Trophoblast cell (in vitro differentiated cells and primary cell): ENCODE measurements around the gene RAB11FIP4.

Experiments used
- DNase-seq, 2 donors: peaks; one replicate each; pipeline ENCODE4 v3.0.0-alpha.2; 2016
- H2AFZ ChIP-seq: 2 replicates; pipeline ENCODE4 v1.6.1; 2013; ENCODE audit warnings: low read length, moderate library complexity, mild to moderate bottlenecking; ENCODE audit not compliant: insufficient read depth, poor library complexity
- H2AK5ac ChIP-seq: 2 replicates; pipeline ENCODE4 v1.6.1; 2013; ENCODE audit warnings: mild to moderate bottlenecking, low read length
- H2BK120ac ChIP-seq: 2 replicates; pipeline ENCODE4 v1.6.1; 2013; ENCODE audit warnings: low read length, mild to moderate bottlenecking, moderate library complexity; ENCODE audit not compliant: insufficient read depth, poor library complexity
- H2BK12ac ChIP-seq: 2 replicates; pipeline ENCODE4 v1.6.1; 2013; ENCODE audit warnings: mild to moderate bottlenecking, low read length, moderate library complexity
- H2BK5ac ChIP-seq: 2 replicates; pipeline ENCODE4 v1.6.1; 2013; ENCODE audit warnings: low read length, low read depth, moderate library complexity, mild to moderate bottlenecking; ENCODE audit not compliant: poor library complexity
- H3K14ac ChIP-seq: 2 replicates; pipeline ENCODE4 v1.6.1; 2013; ENCODE audit warnings: mild to moderate bottlenecking, low read length
- H3K18ac ChIP-seq: 2 replicates; pipeline ENCODE4 v1.6.1; 2013; ENCODE audit warnings: mild to moderate bottlenecking, low read length
- H3K23ac ChIP-seq: 2 replicates; pipeline ENCODE4 v1.6.1; 2013; ENCODE audit warnings: low read length
- H3K27ac ChIP-seq: 2 replicates; pipeline ENCODE4 v1.5.1; 2013; ENCODE audit warnings: low read depth, mild to moderate bottlenecking, inconsistent platforms, low read length, moderate library complexity
- H3K27me3 ChIP-seq: 2 replicates; pipeline ENCODE4 v1.6.1; 2013; ENCODE audit warnings: inconsistent platforms, mild to moderate bottlenecking, low read length, moderate library complexity; ENCODE audit not compliant: insufficient read depth
- H3K36me3 ChIP-seq, 2 experiments: 1 replicate in 1 of 2; 2 replicates in 1 of 2; pipeline ENCODE4 v1.6.1; 2013; ENCODE audit warnings: low read length in 2 of 2, mild to moderate bottlenecking in 2 of 2, moderate library complexity in 1 of 2; ENCODE audit not compliant: insufficient read depth in 2 of 2, control insufficient read depth in 1 of 2
- H3K4ac ChIP-seq: 2 replicates; pipeline ENCODE4 v1.6.1; 2013; ENCODE audit warnings: low read depth, mild to moderate bottlenecking, low read length, moderate library complexity
- H3K4me1 ChIP-seq, 2 experiments: 1 replicate in 1 of 2; 2 replicates in 1 of 2; pipeline ENCODE4 v1.6.1; 2013; ENCODE audit warnings: low read length in 2 of 2, mild to moderate bottlenecking in 2 of 2, moderate library complexity in 1 of 2; ENCODE audit not compliant: insufficient read depth in 2 of 2, control insufficient read depth in 1 of 2
- H3K4me2 ChIP-seq: 2 replicates; pipeline ENCODE4 v1.6.1; 2013; ENCODE audit warnings: inconsistent platforms, mild to moderate bottlenecking, low read length, moderate library complexity
- H3K4me3 ChIP-seq: 2 replicates; pipeline ENCODE4 v1.5.1; 2013; ENCODE audit warnings: mild to moderate bottlenecking, low read depth, low read length, inconsistent platforms
- H3K79me1 ChIP-seq: one replicate; pipeline ENCODE4 v1.6.1; 2013; ENCODE audit warnings: low read length
- H3K79me2 ChIP-seq: 2 replicates; pipeline ENCODE4 v1.6.1; 2013; ENCODE audit warnings: low read length, mild to moderate bottlenecking; ENCODE audit not compliant: control insufficient read depth, insufficient read depth, poor library complexity
- H3K9ac ChIP-seq: 2 replicates; pipeline ENCODE4 v1.6.1; 2013; ENCODE audit warnings: mild to moderate bottlenecking, low read length
- H3K9me3 ChIP-seq: 2 replicates; pipeline ENCODE4 v1.6.1; 2013; ENCODE audit warnings: low read depth, mild to moderate bottlenecking, control low read depth, inconsistent platforms, low read length; ENCODE audit not compliant: insufficient read depth
- H4K12ac ChIP-seq: 2 replicates; pipeline ENCODE4 v1.6.1; 2013; ENCODE audit warnings: low read depth, mild to moderate bottlenecking, low read length, moderate library complexity
- H4K8ac ChIP-seq: 2 replicates; pipeline ENCODE4 v1.6.1; 2013; ENCODE audit warnings: low read depth, mild to moderate bottlenecking, low read length, moderate library complexity
- H4K91ac ChIP-seq: one replicate; pipeline ENCODE4 v1.6.1; 2013; ENCODE audit warnings: low read depth, mild to moderate bottlenecking, low read length, moderate library complexity
- WGBS: extraction: QIAGEN DNeasy Blood & Tissue Kit; methylation state at CpG from one replicate; pipeline ENCODE4 v1.1.7; 2013; ENCODE audit warnings: missing lambda C conversion rate; ENCODE audit not compliant: insufficient read length, insufficient coverage; ENCODE audit errors: extremely low coverage; 5-methylcytosine and 5-hydroxymethylcytosine counted together

RAB11FIP4 gene

DNA sequence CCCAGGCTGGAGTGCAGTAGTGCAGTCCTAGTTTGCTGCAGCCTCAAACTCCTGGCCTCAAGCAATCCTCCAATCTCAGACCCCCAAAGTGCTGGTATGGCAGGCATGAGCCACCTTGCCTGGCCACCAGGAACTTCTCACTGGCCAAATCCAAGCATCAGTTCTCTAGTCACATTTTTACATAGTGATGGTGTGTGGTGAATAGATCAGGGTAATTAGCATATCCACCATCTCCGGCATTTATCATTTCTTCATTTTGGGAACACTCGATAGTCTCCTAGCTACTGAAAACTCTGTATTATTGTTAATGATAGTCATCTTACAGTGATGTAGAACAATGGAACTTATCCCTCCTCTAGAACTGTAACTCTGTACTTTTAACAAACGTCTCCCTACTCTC, 58.3 kb downstream of the RAB11FIP4 start:
- Histone ChIP-seq H2AFZ (no peak overlapping the region), H3K14ac (no peak overlapping the region), H3K9ac (no peak overlapping the region), H4K91ac (no peak overlapping the region), H3K18ac (no peak overlapping the region), H3K4me1 (peaks cover 16 to 18% of the 10 kb centered on the region in 2 experiments), H4K8ac (no peak overlapping the region), H2BK12ac (no peak overlapping the region), H3K79me1 (peaks cover 12% of the 10 kb centered on the region), H3K4me2 (no peak overlapping the region), H3K27me3 (no peaks in the 10 kb centered on the region), H3K23ac (no peak overlapping the region), H3K4me3 (no peak overlapping the region), H4K12ac (no peak overlapping the region), H3K4ac (no peak overlapping the region), H2AK5ac (no peak overlapping the region), H3K27ac (no peak overlapping the region), H3K79me2 (no peaks in the 10 kb centered on the region), H3K9me3 (no peaks in the 10 kb centered on the region), H2BK120ac (no peak overlapping the region), H2BK5ac (no peak overlapping the region), H3K36me3 (no peaks in the 10 kb centered on the region)
- no CpG with 5 or more reads among the region's 3 CpGs for WGBS
- DNase-seq = peak; percentile 59 to 92

- Histone ChIP-seq H3K79me2 (no peaks in the 10 kb centered on the region), H4K12ac (no peak overlapping the region), H3K27ac (no peak overlapping the region), H2BK120ac (peak overlapping the region; percentile 41), H2AFZ (no peak overlapping the region), H3K14ac (peak overlapping the region; percentile 16), H4K91ac (peak overlapping the region; percentile 51), H3K9me3 (no peaks in the 10 kb centered on the region), H2AK5ac (no peak overlapping the region), H3K36me3 (no peaks in the 10 kb centered on the region), H4K8ac (peak overlapping the region; percentile 67), H2BK12ac (peak overlapping the region; percentile 51), H3K4me1 (peaks cover 21 to 22% of the 10 kb centered on the region in 2 experiments), H3K4me3 (no peak overlapping the region), H3K23ac (no peak overlapping the region), H3K9ac (no peak overlapping the region), H3K18ac (no peak overlapping the region), H3K79me1 (peaks cover 14% of the 10 kb centered on the region), H2BK5ac (no peak overlapping the region), H3K27me3 (no peaks in the 10 kb centered on the region), H3K4ac (no peak overlapping the region), H3K4me2 (no peak overlapping the region)
- no CpG with 5 or more reads among the region's 4 CpGs for WGBS
- peak; percentile 35 to 69 for DNase-seq
Observed at GRCh38 chr17:31452101-31452500, 60.6 kb downstream of the RAB11FIP4 start.

DNA sequence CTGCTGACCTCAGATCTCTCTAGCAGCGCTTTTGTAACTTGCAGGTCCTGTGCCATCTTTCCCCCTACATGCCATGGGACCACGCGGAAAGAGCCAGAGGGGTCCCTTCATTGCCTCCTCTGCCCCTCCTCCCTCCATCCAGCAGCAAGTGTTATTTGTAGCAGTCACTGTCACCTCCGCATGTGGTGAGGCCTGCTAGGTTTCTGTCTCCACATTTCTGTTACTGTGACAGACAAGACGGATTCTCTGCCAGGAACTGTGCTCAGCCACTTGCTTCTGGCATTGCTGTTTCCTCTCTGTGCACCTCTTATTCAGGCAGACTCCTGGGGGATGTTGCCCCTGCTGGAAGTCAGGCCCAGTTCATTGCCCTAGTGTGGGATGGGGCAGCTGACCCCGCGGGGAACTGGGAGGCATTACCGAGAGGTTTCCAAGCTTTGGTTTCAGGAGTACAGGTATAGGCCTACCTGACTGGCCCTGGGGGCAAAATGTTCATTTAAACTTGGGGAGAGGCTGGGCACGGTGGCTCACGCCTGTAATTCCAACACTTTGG, 61.2 kb downstream of the RAB11FIP4 start:
- H3K9me3 ChIP-seq = no peaks in the 10 kb centered on the region
- H4K8ac ChIP-seq = peak overlapping the region; percentile 67
- peak overlapping the region; percentile 66 for H2BK12ac ChIP-seq
- H3K4ac ChIP-seq = peak overlapping the region; percentile 15
- peaks cover 15% of the 10 kb centered on the region for H3K79me1 ChIP-seq
- H3K36me3 ChIP-seq = no peaks in the 10 kb centered on the region
- H3K23ac ChIP-seq = no peak overlapping the region
- no peak overlapping the region for H2AFZ ChIP-seq
- H3K14ac ChIP-seq = peak overlapping the region; percentile 16
- no peak overlapping the region for H3K4me2 ChIP-seq
- no peak overlapping the region for H3K4me3 ChIP-seq
- no peak for DNase-seq
- peak overlapping the region; percentile 41 for H2BK120ac ChIP-seq
- no peak overlapping the region for H2BK5ac ChIP-seq
- H4K12ac ChIP-seq = no peak overlapping the region
- peaks cover 21 to 25% of the 10 kb centered on the region in 2 experiments for H3K4me1 ChIP-seq
- H2AK5ac ChIP-seq = peak overlapping the region; percentile 60
- no peaks in the 10 kb centered on the region for H3K27me3 ChIP-seq
- no CpG with 5 or more reads among the region's 10 CpGs for WGBS
- H4K91ac ChIP-seq = peak overlapping the region; percentile 51
- H3K27ac ChIP-seq = peak overlapping the region; percentile 29
- H3K9ac ChIP-seq = no peak overlapping the region
- H3K79me2 ChIP-seq = no peaks in the 10 kb centered on the region
- H3K18ac ChIP-seq = peak overlapping the region; percentile 14

DNA sequence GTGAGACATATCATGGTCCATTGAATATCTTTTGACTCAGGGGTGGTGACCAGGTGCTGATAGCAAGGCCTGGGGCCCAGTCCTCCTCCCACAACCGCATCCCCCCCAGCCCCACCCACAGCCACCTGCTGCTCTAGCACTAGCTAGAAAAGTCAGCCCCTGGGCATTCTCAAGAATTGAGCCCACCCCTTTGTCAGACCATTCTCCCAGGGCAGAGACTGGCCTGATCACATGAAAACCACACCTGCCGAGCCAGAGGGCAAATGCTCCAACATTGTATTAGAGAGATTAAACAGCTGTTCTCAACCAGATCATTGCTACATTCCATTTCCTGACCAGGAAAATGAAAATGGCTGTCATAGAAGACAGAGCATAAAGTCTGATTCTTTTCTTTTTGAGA, 62.4 kb downstream of the RAB11FIP4 start:
- H3K4me3 ChIP-seq = no peak overlapping the region
- no peak overlapping the region for H2AK5ac ChIP-seq
- no peaks in the 10 kb centered on the region for H3K27me3 ChIP-seq
- H3K79me1 ChIP-seq = peaks cover 16% of the 10 kb centered on the region
- no peak overlapping the region for H3K14ac ChIP-seq
- no peak overlapping the region for H3K9ac ChIP-seq
- H3K4ac ChIP-seq = no peak overlapping the region
- peaks cover 19 to 25% of the 10 kb centered on the region in 2 experiments for H3K4me1 ChIP-seq
- no peak overlapping the region for H4K12ac ChIP-seq
- H3K23ac ChIP-seq = no peak overlapping the region
- peak in 1 of 2 donors; percentile 14 for DNase-seq
- H3K27ac ChIP-seq = no peak overlapping the region
- no peak overlapping the region for H2BK12ac ChIP-seq
- H3K36me3 ChIP-seq = no peaks in the 10 kb centered on the region
- no peak overlapping the region for H2AFZ ChIP-seq
- no peak overlapping the region for H4K8ac ChIP-seq
- no peak overlapping the region for H3K4me2 ChIP-seq
- no peak overlapping the region for H2BK5ac ChIP-seq
- peaks cover 2% of the 10 kb centered on the region for H3K9me3 ChIP-seq
- no peak overlapping the region for H3K18ac ChIP-seq
- no peak overlapping the region for H4K91ac ChIP-seq
- no CpG with 5 or more reads among the region's 2 CpGs for WGBS
- no peaks in the 10 kb centered on the region for H3K79me2 ChIP-seq
- H2BK120ac ChIP-seq = no peak overlapping the region
